Measurements from ENCODE around the gene POT1.

DNA sequence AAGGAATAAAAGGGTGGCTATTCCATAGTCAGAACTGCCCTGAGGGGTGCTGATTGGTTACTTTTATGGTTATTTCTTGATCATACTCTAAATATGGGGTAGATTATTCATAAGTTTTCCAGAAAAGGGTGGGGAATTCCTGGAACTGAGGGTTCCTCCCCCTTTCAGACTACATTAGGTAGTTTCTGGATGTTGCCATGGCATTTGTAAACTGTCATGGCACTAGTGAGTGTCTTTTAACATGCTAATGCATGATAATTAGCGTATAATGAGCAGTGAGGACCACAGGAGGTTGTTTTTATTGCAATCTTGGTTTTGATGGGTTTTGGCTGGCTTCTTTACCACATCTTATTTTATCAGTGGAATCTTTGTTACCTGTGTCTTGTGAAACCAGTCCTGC lies 26.5 kb upstream of the POT1 start:
- TF ChIP-seq, protein P1, sequence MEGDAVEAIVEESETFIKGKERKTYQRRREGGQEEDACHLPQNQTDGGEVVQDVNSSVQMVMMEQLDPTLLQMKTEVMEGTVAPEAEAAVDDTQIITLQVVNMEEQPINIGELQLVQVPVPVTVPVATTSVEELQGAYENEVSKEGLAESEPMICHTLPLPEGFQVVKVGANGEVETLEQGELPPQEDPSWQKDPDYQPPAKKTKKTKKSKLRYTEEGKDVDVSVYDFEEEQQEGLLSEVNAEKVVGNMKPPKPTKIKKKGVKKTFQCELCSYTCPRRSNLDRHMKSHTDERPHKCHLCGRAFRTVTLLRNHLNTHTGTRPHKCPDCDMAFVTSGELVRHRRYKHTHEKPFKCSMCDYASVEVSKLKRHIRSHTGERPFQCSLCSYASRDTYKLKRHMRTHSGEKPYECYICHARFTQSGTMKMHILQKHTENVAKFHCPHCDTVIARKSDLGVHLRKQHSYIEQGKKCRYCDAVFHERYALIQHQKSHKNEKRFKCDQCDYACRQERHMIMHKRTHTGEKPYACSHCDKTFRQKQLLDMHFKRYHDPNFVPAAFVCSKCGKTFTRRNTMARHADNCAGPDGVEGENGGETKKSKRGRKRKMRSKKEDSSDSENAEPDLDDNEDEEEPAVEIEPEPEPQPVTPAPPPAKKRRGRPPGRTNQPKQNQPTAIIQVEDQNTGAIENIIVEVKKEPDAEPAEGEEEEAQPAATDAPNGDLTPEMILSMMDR (IDR thresholded peaks at IDR 0.05) = no peak
- no peak for TF ChIP-seq POLR2A (IDR thresholded peaks at IDR 0.05)
